Suprapubic skin (tissue), 4 donors: Measurements from ENCODE around the gene NPLOC4. TPM values are rescaled to one million over a fixed set of nuclear protein-coding genes. Genes with fewer than 3 reads are reported as not detected.

ENCODE experiments used
- DNase-seq, 2 donors: peaks; one replicate each; pipeline ENCODE4 v3.0.0-alpha.2; 2019; ENCODE audit warnings: low spot score in 2 of 2
- H3K27ac ChIP-seq: fragments of 200-600 bp; sonication (generic); one replicate; pipeline ENCODE4 v1.5.1; 2019
- H3K27me3 ChIP-seq: fragments of 200-600 bp; sonication (generic); one replicate; pipeline ENCODE4 v1.5.1; 2019
- H3K36me3 ChIP-seq: fragments of 200-600 bp; sonication (generic); one replicate; pipeline ENCODE4 v1.5.1; 2019
- H3K4me1 ChIP-seq: fragments of 200-600 bp; sonication (generic); one replicate; pipeline ENCODE4 v1.5.1; 2019
- H3K4me3 ChIP-seq: fragments of 200-600 bp; sonication (generic); one replicate; pipeline ENCODE4 v1.5.1; 2019; ENCODE audit warnings: mild to moderate bottlenecking
- H3K9me3 ChIP-seq: fragments of 200-600 bp; sonication (generic); one replicate; pipeline ENCODE4 v1.5.1; 2019
- EP300 ChIP-seq: sonication (generic); formaldehyde crosslinking; IDR thresholded peaks from one replicate; pipeline ENCODE4 v1.6.1; 2017; ENCODE audit warnings: antibody characterized with exemption
- POLR2A ChIP-seq, 2 donors: fragments of 450-650 bp; IDR thresholded peaks; one replicate each; pipeline ENCODE4 v1.6.1; 2017; ENCODE audit warnings: antibody characterized with exemption in 2 of 2, mild to moderate bottlenecking in 2 of 2, moderate library complexity in 2 of 2
- POLR2AphosphoS5 ChIP-seq, 3 donors: sonication (generic); formaldehyde crosslinking; IDR thresholded peaks; one replicate each; pipeline ENCODE4 v1.6.1; 2017; ENCODE audit warnings: antibody characterized with exemption in 3 of 3
- WGBS: methylation state at CpG from one replicate; pipeline ENCODE4 v1.1.5; 2018; 5-methylcytosine and 5-hydroxymethylcytosine counted together
- total RNA-seq, 4 donors: library from RNA; depleted of rRNA; stranded (reverse); fragments of >200 nt; gene quantifications; one replicate each; pipeline ENCODE4 v1.1.0, GENCODE V29; 2016
- TF ChIP-seq, protein P1 (sequence below), 2 donors: fragments of 200-600 bp in 1 of 2; fragments of 450-650 bp in 1 of 2; sonication (generic) in 1 of 2; IDR thresholded peaks; one replicate each; pipeline ENCODE4 v1.5.1; 2016 to 2019; ENCODE audit warnings: antibody characterized with exemption in 2 of 2, mild to moderate bottlenecking in 1 of 2, moderate library complexity in 1 of 2

The NPLOC4 gene
- 100 to 1,000 TPM in 1 of 4 donors, 10 to 100 TPM in 3; 77.1 to 115 (median 91.7) TPM for total RNA-seq

DNA sequence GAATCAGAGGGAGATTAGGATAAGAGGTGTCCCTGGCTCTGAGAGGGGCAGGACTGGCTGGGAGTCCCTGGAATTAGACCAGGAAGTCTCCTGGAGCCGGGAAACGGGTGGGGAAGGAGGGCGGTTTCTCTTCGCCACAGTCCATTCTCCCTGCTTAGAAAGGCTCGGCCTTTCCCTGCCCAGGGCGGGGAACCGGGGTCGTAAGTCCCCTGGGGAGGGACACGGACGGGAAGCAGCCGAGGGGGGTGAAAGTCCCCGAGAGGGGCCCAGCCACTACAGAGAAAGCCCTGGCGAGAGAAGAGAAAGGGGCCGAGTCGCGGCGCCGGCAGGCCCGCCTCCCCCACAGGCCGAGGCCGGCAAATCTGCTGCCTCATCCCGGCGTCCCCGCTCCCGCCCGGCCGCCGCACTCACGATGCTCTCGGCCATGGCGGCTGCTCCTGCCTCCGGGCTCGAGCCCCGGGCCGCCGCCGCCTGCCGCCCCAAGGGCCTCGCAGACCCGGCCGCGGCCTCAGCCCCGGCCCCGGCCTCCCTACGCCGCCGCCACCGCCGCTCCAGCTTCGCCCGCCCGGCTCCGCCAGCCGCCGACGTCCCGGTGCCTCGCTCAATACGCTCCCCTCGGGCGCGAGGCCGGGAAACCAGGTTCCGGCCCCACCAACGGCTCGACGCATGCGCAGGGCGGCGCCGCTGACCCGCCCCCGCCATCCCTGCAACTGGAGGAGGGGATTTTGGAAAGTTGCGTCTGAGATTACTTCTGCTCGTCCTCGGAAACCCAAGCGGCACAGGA, at the start of gene NPLOC4, which contains the start of gene TSPAN10:
NPLOC4 (minus strand) TSS at position 608 of the 784 bp plus-strand sequence; CDS start at position 426, 182 bp downstream.
TSPAN10 (plus strand) TSS at position 692 of the 784 bp plus-strand sequence. CDS start 5,217 bp downstream, outside the sequence.
- TF ChIP-seq POLR2AphosphoS5 (IDR thresholded peaks at IDR 0.05) (peak in 1 of 3 donors; percentile 92), EP300 (no peak), POLR2A (IDR thresholded peaks at IDR 0.05) (peak; percentile 80 to 83)
- TF ChIP-seq, protein P1, sequence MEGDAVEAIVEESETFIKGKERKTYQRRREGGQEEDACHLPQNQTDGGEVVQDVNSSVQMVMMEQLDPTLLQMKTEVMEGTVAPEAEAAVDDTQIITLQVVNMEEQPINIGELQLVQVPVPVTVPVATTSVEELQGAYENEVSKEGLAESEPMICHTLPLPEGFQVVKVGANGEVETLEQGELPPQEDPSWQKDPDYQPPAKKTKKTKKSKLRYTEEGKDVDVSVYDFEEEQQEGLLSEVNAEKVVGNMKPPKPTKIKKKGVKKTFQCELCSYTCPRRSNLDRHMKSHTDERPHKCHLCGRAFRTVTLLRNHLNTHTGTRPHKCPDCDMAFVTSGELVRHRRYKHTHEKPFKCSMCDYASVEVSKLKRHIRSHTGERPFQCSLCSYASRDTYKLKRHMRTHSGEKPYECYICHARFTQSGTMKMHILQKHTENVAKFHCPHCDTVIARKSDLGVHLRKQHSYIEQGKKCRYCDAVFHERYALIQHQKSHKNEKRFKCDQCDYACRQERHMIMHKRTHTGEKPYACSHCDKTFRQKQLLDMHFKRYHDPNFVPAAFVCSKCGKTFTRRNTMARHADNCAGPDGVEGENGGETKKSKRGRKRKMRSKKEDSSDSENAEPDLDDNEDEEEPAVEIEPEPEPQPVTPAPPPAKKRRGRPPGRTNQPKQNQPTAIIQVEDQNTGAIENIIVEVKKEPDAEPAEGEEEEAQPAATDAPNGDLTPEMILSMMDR (IDR thresholded peaks at IDR 0.05): no peak
- Histone ChIP-seq H3K4me1 (peaks cover 35% of the 10 kb centered on the region), H3K4me3 (peak within 1 kb of the TSS; percentile 98), H3K9me3 (no peaks in the 10 kb centered on the region), H3K27ac (peak within 1 kb of the TSS; percentile 97), H3K36me3 (no peaks in the 10 kb centered on the region), H3K27me3 (no peaks in the 10 kb centered on the region)
- 0% methylated on average over 18 of the region's 77 CpGs for WGBS
- peak; percentile 90 to 93 for DNase-seq

DNA sequence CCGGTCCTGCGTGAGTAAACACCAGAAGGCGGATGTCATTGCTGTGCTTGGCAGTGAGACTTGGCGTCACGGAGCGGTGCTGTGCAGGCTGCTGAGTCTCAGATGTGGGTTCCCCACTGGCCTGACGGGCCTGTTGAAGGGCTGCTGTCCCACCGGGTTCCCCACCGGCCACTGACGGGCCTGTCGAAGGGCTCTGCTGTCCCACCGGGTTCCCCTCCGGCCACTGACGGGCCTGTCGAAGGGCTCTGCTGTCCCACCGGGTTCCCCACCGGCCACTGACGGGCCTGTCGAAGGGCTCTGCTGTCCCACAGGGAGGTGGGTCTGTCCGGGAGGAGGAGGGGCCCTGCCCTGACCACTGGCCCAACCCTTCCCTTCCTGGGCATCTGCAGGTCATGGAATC, 49.7 kb upstream of the NPLOC4 start:
- Histone ChIP-seq H3K36me3 (peaks cover 58% of the 10 kb centered on the region), H3K4me1 (peaks cover 42% of the 10 kb centered on the region)
- no peak for TF ChIP-seq EP300

DNA sequence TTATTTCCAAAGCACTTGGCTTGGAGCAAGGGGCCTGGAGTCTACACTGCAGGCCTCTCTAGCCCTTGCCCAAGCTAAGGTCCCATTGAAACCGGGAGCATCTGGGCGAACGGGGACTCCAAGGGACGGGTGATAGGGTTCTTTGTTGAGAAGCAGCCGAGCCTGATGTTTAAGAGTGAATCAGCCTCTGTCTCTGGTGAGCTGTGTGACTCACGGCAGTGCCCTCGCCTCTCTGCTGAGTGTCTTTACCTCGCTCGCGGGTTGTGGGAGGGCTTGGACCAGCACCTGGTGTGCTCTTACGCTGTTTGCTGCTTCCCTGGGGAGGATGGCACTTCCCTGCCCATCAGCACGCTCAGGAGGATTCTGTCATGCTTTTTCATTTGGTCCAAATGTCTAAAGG, 48.2 kb upstream of the NPLOC4 start:
- Histone ChIP-seq H3K4me3 (peak overlapping the region; percentile 70), H3K36me3 (peaks cover 48% of the 10 kb centered on the region), H3K4me1 (peaks cover 42% of the 10 kb centered on the region), H3K27me3 (no peaks in the 10 kb centered on the region), H3K27ac (peak overlapping the region; percentile 93), H3K9me3 (no peaks in the 10 kb centered on the region)
- no peak for DNase-seq
- TF ChIP-seq POLR2AphosphoS5 (IDR thresholded peaks at IDR 0.05): no peak
- TF ChIP-seq, protein P1 (IDR thresholded peaks at IDR 0.05): no peak
- no peak for TF ChIP-seq POLR2A (IDR thresholded peaks at IDR 0.05)
- no peak for TF ChIP-seq EP300
- WGBS: 37% methylated on average over 6 of the region's 12 CpGs

More for the DNA sequence above, 49.7 kb upstream of the NPLOC4 start:
- 95% methylated on average over 16 of the region's 20 CpGs for WGBS
- no peaks in the 10 kb centered on the region for H3K9me3 ChIP-seq
- no peak overlapping the region for H3K27ac ChIP-seq
- no peaks in the 10 kb centered on the region for H3K27me3 ChIP-seq
- no peak overlapping the region for H3K4me3 ChIP-seq
- no peak for DNase-seq

DNA sequence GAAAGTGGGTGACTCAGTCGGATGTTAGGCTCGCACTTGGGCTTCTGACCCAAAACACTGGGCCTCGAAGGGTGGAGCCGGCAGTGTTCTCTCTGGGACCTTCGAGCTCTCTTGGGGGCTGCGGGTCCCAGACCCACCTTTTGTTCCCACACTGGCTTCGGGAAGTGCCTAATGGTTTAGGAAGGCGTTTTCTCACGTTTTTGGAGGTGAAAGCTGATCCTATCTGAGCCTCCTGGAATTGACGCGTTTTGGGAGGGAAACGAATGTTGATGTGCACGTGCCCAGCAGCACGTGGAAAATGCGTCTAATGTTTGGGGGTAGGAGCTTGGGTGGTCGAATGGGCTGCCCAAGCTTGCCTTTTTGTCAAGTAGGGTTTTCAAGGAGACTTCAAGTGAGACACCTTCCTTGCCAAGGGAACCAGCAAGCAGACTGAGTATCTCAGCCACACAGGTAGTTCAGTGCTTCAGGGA, 47.6 kb upstream of the NPLOC4 start:
- no peak for DNase-seq
- Histone ChIP-seq H3K9me3 (no peaks in the 10 kb centered on the region), H3K27ac (peak overlapping the region; percentile 93), H3K4me1 (peaks cover 42% of the 10 kb centered on the region), H3K27me3 (no peaks in the 10 kb centered on the region), H3K36me3 (peaks cover 42% of the 10 kb centered on the region), H3K4me3 (peak overlapping the region; percentile 70)
- TF ChIP-seq, protein P1 (IDR thresholded peaks at IDR 0.05): no peak
- TF ChIP-seq POLR2AphosphoS5 (IDR thresholded peaks at IDR 0.05) (no peak), POLR2A (IDR thresholded peaks at IDR 0.05) (no peak), EP300 (no peak)
- 1% methylated on average over 12 of the region's 16 CpGs for WGBS

DNA sequence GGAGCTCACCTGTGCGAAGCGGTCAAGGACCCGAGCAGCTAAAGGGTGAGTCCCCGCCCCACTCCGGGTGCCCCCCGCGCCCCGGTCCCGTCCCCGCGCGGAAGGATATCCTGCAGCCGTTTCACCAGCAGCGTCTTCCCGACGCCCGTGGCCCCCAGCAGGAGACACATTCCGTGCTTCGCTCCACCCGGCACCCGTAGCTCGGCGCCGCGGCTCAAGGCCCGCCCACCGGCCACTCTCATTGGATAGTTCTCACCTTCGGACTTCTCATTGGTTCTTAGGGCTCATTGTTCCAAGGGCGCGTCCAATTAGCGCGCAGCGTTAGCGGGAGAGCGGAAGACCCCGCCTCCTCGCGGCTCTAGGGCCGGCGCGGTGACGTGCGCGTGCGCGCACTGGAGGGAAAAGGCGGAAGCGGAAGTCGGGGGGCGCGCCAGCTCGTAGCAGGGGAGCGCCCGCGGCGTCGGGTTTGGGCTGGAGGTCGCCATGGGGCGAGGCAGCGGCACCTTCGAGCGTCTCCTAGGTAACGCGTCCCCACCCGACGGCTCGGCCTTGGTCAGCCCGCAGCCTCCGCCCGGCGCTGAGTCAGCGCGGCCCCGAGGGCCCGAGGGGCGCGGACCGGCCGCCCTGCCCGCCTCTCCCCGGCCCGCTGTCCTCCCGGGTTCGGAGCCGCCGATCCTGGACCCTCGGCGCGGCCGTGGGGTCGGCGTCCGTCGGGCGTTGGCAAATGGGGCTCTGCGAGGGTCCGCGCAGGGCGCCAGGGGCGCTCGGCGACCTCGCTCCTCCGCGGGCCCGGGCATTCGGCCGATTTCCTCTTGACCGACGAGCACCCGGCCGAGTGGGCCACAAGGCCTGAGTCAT, 46.9 kb upstream of the NPLOC4 start, which contains the start of the genes ARL16 and HGS:
ARL16 (minus strand) TSS at position 214 of the 858 bp plus-strand sequence; CDS start at position 170, 44 bp downstream.
HGS (plus strand) TSS at position 428 of the 858 bp plus-strand sequence; CDS start at position 484, 56 bp downstream.
- Histone ChIP-seq H3K9me3 (no peaks in the 10 kb centered on the region), H3K27me3 (no peaks in the 10 kb centered on the region), H3K4me1 (peaks cover 41% of the 10 kb centered on the region), H3K27ac (peak within 1 kb of the TSS; percentile 93), H3K36me3 (peaks cover 35% of the 10 kb centered on the region), H3K4me3 (peak within 1 kb of the TSS; percentile 70)
- 0% methylated on average over 2 of the region's 112 CpGs for WGBS
- DNase-seq: peak; percentile 98 to 99
- TF ChIP-seq, protein P1 (IDR thresholded peaks at IDR 0.05): no peak
- TF ChIP-seq EP300: no peak
- peak in 1 of 2 donors; percentile 70 for TF ChIP-seq POLR2A (IDR thresholded peaks at IDR 0.05)
- TF ChIP-seq POLR2AphosphoS5 (IDR thresholded peaks at IDR 0.05): peak in 2 of 3 donors; percentile 82 to 88
